ENCODE data around the gene ORMDL2. TPM values are rescaled to one million over a fixed set of nuclear protein-coding genes. Genes with fewer than 3 reads are reported as not detected.

The ORMDL2 gene
- total and polyA plus RNA-seq, 8 donors, result 0.89 to 53.9 (median 12.7) TPM; not detected in 1

DNA sequence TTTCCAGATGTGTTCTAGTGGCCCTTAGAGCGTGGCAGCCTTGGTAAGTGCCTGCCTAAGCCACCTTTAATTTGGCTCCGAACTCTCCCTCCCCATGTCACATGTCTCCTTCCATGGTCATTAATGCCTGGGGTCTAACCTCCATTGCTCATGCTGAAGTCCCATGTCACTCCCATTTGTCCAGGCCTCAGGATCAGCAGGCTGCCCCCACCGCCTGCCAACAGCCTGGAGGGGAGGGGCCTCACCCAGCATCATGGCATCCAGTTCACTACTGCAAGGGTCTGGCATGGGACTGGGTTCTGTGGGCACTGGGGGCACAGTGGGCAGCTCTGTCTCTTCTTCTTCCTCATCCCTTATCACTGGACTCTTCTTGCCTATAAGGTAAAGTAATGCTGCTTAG is 20.5 kb downstream of the ORMDL2 start:
- intact Hi-C loops (cut with DNase I; ENCODE audit: low total_unique reads), result no loop called here
- no peak overlapping the region for H3K27ac ChIP-seq
- H3K36me3 ChIP-seq, result peaks cover 0 to 20% (median 8%) of the 10 kb centered on the region in 4 donors
- H3K4me3 ChIP-seq, result no peak overlapping the region
- 81 to 98% (median 94%) methylated on average over 3 of the region's 3 CpGs for WGBS, 5 donors
- no peaks in the 10 kb centered on the region for H3K9me3 ChIP-seq
- TF ChIP-seq EP300 (IDR thresholded peaks at IDR 0.05) (no peak), POLR2AphosphoS5 (IDR thresholded peaks at IDR 0.05) (no peak), POLR2A (IDR thresholded peaks at IDR 0.05) (no peak)
- TF ChIP-seq, protein P1, sequence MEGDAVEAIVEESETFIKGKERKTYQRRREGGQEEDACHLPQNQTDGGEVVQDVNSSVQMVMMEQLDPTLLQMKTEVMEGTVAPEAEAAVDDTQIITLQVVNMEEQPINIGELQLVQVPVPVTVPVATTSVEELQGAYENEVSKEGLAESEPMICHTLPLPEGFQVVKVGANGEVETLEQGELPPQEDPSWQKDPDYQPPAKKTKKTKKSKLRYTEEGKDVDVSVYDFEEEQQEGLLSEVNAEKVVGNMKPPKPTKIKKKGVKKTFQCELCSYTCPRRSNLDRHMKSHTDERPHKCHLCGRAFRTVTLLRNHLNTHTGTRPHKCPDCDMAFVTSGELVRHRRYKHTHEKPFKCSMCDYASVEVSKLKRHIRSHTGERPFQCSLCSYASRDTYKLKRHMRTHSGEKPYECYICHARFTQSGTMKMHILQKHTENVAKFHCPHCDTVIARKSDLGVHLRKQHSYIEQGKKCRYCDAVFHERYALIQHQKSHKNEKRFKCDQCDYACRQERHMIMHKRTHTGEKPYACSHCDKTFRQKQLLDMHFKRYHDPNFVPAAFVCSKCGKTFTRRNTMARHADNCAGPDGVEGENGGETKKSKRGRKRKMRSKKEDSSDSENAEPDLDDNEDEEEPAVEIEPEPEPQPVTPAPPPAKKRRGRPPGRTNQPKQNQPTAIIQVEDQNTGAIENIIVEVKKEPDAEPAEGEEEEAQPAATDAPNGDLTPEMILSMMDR (IDR thresholded peaks at IDR 0.05), result no peak
- H3K27me3 ChIP-seq, result no peaks in the 10 kb centered on the region
- H3K4me1 ChIP-seq, result peaks cover 0 to 8% (median 0%) of the 10 kb centered on the region in 4 donors
- no peak for DNase-seq

DNA sequence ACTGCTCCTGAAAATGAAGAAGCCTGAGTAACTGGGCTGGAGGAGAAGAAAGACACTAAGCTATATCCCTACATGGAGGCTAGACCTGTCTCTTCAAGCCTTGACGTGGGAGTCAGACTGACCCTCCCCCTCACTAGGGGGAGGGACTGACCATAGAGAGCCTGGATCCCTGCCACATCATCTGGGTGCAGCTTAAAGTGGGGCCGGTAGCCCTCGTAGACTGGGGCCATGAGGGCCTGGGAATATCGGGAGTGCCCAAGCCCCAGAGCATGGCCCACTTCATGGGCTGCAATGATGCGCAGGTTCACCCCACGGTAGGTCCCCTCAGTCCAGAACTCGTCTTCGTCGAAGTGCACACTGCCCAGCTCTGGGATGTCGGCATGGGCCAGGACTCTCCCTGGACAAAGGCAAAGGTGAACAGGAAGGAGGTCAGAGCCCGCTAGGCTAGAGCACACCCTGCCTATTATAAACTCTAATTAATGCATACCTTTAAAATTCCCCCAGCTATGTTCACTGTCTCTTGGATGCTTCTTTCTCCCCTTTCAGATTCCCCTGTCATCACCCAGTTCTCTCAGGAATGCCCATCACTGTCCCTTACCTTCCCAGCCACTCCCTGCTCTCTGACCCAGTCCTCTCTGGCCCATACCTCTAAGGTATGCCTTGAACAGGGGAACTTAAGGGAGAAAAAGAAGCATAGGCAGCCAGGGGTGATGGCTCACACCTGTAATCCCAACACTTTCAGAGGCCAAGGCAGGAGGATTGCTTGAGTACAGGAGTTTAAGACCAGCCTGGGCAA is 21.7 kb downstream of the ORMDL2 start:
- Histone ChIP-seq H3K9me3 (no peaks in the 10 kb centered on the region), H3K36me3 (peaks cover 0 to 20% (median 8%) of the 10 kb centered on the region in 4 donors), H3K4me3 (no peak overlapping the region), H3K27ac (no peak overlapping the region), H3K27me3 (no peaks in the 10 kb centered on the region), H3K4me1 (peaks cover 0 to 9% (median 0%) of the 10 kb centered on the region in 4 donors)
- intact Hi-C loops (cut with DNase I; ENCODE audit: low total_unique reads), result no loop called here
- DNase-seq, result no peak
- 81 to 86% (median 83%) methylated on average over 8 to 11 of the region's 11 CpGs for WGBS, 5 donors
- TF ChIP-seq POLR2A (IDR thresholded peaks at IDR 0.05) (no peak), POLR2AphosphoS5 (IDR thresholded peaks at IDR 0.05) (no peak), EP300 (IDR thresholded peaks at IDR 0.05) (no peak)
- TF ChIP-seq, protein P1 (IDR thresholded peaks at IDR 0.05), result no peak

DNA sequence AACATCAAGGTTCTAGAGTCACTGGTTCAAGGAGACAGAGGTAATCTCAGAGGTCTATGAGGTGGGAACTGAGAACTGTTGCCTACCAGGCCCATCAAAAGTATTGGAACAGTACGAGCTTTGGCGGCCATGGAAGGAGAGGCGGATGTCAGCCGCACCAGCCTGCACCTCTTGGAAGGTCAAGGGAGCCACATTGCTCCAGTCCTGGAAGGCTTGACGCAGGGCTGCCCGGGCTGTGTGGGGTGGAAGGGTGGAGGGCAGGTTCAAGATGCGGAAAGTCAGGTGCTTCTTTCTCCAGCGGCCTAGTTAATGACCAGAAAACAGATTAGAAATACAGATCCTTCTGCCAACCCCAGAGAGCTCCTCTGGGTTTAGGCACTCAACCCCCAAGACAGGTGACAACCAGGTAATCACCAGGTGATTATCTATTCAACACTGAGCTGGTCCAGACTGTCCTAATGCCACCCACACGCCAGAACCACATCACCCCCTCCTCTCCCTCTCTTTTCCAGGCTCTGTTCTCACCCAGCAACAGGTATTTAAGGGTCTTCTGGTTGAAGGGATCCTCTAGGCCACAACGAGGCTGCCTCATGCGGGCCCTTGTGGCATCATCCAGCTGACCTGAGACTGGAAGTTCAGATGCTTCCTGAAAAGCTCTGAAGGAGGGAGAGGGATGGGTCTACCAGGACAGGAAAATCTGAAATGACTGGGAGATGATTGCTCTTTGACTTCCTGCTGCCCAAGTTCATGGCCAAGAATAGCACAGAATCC is 22.9 kb downstream of the ORMDL2 start:
- Histone ChIP-seq H3K27me3 (no peaks in the 10 kb centered on the region), H3K36me3 (peaks cover 0 to 20% (median 2%) of the 10 kb centered on the region in 4 donors), H3K4me3 (peak overlapping the region in 2 of 4 donors; percentile 37 to 45), H3K4me1 (peaks cover 0 to 9% (median 0%) of the 10 kb centered on the region in 4 donors), H3K9me3 (no peaks in the 10 kb centered on the region), H3K27ac (no peak overlapping the region)
- intact Hi-C loops (cut with DNase I; ENCODE audit: low total_unique reads), result no loop called here
- DNase-seq, result no peak
- TF ChIP-seq, protein P1 (IDR thresholded peaks at IDR 0.05), result no peak
- no peak for TF ChIP-seq POLR2A (IDR thresholded peaks at IDR 0.05)
- TF ChIP-seq POLR2AphosphoS5 (IDR thresholded peaks at IDR 0.05), result no peak
- TF ChIP-seq EP300 (IDR thresholded peaks at IDR 0.05), result no peak
- WGBS, 5 donors, result 88 to 94% (median 92%) methylated on average over 11 of the region's 11 CpGs

DNA sequence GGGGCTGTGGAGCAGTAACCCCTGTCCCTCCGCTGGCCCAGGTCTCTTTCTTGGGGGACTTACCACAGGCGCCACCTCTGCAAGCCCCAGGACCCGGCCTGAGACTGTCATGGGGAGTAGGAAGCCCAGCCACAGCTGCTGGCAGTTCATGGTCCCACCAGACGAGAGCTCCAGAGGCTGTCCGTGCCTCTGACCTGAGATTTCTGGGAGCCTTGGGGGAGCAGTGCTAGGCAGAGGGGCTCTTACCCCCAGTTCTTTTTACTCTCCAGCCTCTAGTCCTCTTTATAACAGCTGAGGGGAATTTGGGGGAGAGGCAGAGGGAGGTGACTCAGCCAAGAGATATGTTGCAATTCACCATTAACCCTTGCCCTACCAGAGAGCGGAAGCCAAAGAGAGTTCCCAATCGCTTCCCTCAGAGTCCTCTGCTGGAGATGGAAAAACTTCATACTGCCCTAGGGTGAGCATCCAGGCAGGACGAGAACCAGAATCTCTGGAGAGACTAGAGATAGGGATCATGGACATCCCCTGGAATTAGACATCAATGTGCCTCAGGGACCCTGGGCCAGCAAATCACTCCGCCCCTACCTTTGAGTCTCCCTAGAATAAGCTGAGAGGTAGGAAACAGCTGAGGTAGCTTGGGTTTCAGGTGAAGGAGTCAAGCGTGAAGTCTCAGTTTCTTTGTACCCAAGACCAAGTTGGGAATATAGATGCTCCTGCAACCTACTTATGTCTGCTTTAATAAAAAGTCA is 25.0 kb downstream of the ORMDL2 start, which contains the start of gene MMP19:
Gene MMP19 (minus strand): TSS at position 256 of the 749 bp plus-strand sequence. CDS start 106 bp downstream, at position 150.
- no peaks in the 10 kb centered on the region for H3K27me3 ChIP-seq
- H3K4me1 ChIP-seq, result peaks cover 0 to 9% (median 4%) of the 10 kb centered on the region in 4 donors
- no peaks in the 10 kb centered on the region for H3K9me3 ChIP-seq
- H3K4me3 ChIP-seq, result peak within 1 kb of the TSS; percentile 31 to 45 (median 40)
- H3K36me3 ChIP-seq, result peaks cover 0 to 10% (median 0%) of the 10 kb centered on the region in 4 donors
- WGBS, 5 donors, result 51 to 62% (median 60%) methylated on average over 10 of the region's 10 CpGs
- peak within 1 kb of the TSS; percentile 67 to 80 (median 77) for H3K27ac ChIP-seq
- DNase-seq, result peak in 1 of 2 donors; percentile 73
- intact Hi-C loops (cut with DNase I; ENCODE audit: low total_unique reads), result no loop called here
- TF ChIP-seq POLR2AphosphoS5 (IDR thresholded peaks at IDR 0.05), result peak in 2 of 3 donors; percentile 27 to 50
- TF ChIP-seq EP300 (IDR thresholded peaks at IDR 0.05), result no peak
